Lower leg skin (tissue), 3 donors: ENCODE results near the gene PPARG.

Experiments used
- POLR2A ChIP-seq, 2 donors: fragments of 450-650 bp; IDR thresholded peaks; one replicate each; pipeline ENCODE4 v1.6.1; 2016 to 2017; ENCODE audit warnings: antibody characterized with exemption in 2 of 2, mild to moderate bottlenecking in 1 of 2, moderate library complexity in 1 of 2
- TF ChIP-seq, protein P1 (sequence below), 3 donors: fragments of 450-650 bp; IDR thresholded peaks; one replicate each; pipeline ENCODE4 v1.5.1; 2016; ENCODE audit warnings: antibody characterized with exemption in 3 of 3, mild to moderate bottlenecking in 3 of 3, moderate library complexity in 2 of 3

GRCh38 chr3:12438318-12438717 is 149.4 kb downstream of the PPARG start:
- TF ChIP-seq, protein P1, sequence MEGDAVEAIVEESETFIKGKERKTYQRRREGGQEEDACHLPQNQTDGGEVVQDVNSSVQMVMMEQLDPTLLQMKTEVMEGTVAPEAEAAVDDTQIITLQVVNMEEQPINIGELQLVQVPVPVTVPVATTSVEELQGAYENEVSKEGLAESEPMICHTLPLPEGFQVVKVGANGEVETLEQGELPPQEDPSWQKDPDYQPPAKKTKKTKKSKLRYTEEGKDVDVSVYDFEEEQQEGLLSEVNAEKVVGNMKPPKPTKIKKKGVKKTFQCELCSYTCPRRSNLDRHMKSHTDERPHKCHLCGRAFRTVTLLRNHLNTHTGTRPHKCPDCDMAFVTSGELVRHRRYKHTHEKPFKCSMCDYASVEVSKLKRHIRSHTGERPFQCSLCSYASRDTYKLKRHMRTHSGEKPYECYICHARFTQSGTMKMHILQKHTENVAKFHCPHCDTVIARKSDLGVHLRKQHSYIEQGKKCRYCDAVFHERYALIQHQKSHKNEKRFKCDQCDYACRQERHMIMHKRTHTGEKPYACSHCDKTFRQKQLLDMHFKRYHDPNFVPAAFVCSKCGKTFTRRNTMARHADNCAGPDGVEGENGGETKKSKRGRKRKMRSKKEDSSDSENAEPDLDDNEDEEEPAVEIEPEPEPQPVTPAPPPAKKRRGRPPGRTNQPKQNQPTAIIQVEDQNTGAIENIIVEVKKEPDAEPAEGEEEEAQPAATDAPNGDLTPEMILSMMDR (IDR thresholded peaks at IDR 0.05): no peak
- TF ChIP-seq POLR2A (IDR thresholded peaks at IDR 0.05): no peak
